Measurements from ENCODE around the gene CREG2.

DNA sequence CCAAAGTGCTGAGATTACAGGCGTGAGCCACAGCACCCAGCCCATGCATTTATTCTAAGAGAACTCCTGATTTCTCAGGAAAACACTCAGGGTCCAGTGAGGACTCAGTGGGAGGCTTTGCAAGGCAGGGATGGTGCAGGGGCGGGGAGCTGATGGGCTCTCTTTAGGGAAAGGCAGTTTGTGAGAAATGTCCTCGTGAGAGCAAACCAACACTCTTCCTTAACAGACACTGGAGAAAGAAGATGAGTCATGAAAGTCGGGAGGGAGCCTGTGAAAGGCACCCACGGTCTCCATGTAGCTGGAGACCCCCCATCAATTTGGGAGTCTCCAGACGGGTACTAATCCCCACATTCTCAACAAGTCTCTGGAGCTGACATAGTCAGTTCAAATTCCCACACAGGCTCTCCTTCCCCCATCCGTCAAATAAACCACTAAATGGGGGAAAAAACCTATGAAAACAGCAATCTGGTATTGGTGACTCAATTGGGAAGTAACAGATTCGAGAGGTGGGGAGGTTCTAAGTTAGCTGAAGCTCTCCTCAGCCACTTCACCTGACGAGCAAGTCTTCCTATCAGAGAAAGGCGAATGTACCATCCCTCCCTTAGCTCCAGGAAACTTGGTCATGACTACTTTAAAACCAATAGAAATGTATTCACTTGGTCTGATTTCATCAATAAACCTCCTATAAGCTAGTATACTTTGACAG, 11.0 kb upstream of the CREG2 start:
- TF ChIP-seq POLR2A (IDR thresholded peaks at IDR 0.05) = no peak
- TF ChIP-seq, protein P1, sequence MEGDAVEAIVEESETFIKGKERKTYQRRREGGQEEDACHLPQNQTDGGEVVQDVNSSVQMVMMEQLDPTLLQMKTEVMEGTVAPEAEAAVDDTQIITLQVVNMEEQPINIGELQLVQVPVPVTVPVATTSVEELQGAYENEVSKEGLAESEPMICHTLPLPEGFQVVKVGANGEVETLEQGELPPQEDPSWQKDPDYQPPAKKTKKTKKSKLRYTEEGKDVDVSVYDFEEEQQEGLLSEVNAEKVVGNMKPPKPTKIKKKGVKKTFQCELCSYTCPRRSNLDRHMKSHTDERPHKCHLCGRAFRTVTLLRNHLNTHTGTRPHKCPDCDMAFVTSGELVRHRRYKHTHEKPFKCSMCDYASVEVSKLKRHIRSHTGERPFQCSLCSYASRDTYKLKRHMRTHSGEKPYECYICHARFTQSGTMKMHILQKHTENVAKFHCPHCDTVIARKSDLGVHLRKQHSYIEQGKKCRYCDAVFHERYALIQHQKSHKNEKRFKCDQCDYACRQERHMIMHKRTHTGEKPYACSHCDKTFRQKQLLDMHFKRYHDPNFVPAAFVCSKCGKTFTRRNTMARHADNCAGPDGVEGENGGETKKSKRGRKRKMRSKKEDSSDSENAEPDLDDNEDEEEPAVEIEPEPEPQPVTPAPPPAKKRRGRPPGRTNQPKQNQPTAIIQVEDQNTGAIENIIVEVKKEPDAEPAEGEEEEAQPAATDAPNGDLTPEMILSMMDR (IDR thresholded peaks at IDR 0.05) = no peak

Measured in transverse colon (tissue), 3 donors.